Prostate gland (tissue), 2 donors: ENCODE measurements around the gene AUTS2.

ENCODE experiments used
- POLR2A ChIP-seq: fragments of 450-650 bp; IDR thresholded peaks from one replicate; pipeline ENCODE4 v1.6.1; 2016; ENCODE audit warnings: antibody characterized with exemption, mild to moderate bottlenecking
- POLR2AphosphoS5 ChIP-seq: sonication (generic); formaldehyde crosslinking; IDR thresholded peaks from one replicate; pipeline ENCODE4 v1.6.1; 2017; ENCODE audit warnings: antibody characterized with exemption
- TF ChIP-seq, protein P1 (sequence below), 4 experiments: fragments of 200-600 bp in 2 of 4; fragments of 450-650 bp in 2 of 4; sonication (generic) in 2 of 4; IDR thresholded peaks; 1 replicate in 3 of 4; 2 replicates in 1 of 4; pipeline ENCODE4 v1.5.1; 2016 to 2019; ENCODE audit warnings: antibody characterized with exemption in 4 of 4, mild to moderate bottlenecking in 2 of 4, moderate library complexity in 2 of 4

DNA sequence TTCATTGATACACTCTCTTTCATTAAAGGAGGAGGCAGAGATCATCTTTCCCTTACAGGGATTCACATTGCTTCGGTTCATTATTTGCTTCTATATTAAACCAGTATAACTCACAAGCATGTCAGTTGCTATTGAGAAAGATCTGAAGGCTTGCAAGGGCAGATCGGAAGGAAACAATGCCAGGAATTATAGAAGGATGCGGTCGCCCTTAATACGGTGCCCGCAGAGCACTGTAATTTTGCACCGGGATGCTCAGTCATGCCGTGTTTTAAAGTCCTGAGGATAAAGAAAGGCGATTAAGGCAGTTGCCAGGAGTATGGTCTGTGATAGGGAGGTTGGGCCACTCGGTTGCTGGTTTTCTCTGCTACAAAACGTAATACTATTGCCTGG lies 1183.6 kb downstream of the AUTS2 start:
- TF ChIP-seq POLR2AphosphoS5 (no peak), POLR2A (no peak)
- TF ChIP-seq, protein P1, sequence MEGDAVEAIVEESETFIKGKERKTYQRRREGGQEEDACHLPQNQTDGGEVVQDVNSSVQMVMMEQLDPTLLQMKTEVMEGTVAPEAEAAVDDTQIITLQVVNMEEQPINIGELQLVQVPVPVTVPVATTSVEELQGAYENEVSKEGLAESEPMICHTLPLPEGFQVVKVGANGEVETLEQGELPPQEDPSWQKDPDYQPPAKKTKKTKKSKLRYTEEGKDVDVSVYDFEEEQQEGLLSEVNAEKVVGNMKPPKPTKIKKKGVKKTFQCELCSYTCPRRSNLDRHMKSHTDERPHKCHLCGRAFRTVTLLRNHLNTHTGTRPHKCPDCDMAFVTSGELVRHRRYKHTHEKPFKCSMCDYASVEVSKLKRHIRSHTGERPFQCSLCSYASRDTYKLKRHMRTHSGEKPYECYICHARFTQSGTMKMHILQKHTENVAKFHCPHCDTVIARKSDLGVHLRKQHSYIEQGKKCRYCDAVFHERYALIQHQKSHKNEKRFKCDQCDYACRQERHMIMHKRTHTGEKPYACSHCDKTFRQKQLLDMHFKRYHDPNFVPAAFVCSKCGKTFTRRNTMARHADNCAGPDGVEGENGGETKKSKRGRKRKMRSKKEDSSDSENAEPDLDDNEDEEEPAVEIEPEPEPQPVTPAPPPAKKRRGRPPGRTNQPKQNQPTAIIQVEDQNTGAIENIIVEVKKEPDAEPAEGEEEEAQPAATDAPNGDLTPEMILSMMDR (IDR thresholded peaks at IDR 0.05), result no peak
